ENCODE results near the gene CCDC88A. TPM values are rescaled to one million over a fixed set of nuclear protein-coding genes. Genes with fewer than 3 reads are reported as not detected.

Gene CCDC88A
- total RNA-seq, 1 donor from 2014 or later: 400 TPM

- no peak for DNase-seq
- Mint-ChIP-seq H3K36me3 (ENCODE audit: unreplicated experiment) (peaks cover 8% of the 10 kb centered on the region), H3K27ac (ENCODE audit: unreplicated experiment) (peak overlapping the region; percentile 63), H3K4me1 (ENCODE audit: low read depth, unreplicated experiment) (no peaks in the 10 kb centered on the region), H3K27me3 (ENCODE audit: unreplicated experiment) (no peaks in the 10 kb centered on the region), H3K9me3 (ENCODE audit: unreplicated experiment) (peaks cover 4% of the 10 kb centered on the region), H3K4me3 (ENCODE audit: unreplicated experiment) (no peak overlapping the region)
- no peak for TF ChIP-seq CTCF (IDR thresholded peaks at IDR 0.05; ENCODE audit: partially characterized antibody, unreplicated experiment)
These were observed 64.2 kb downstream of the CCDC88A start for GRCh38 chr2:55355451-55355850.

- H3K4me3 Mint-ChIP-seq (ENCODE audit: unreplicated experiment): no peak overlapping the region
- no peak for DNase-seq
- H3K9me3 Mint-ChIP-seq (ENCODE audit: unreplicated experiment): peaks cover 6% of the 10 kb centered on the region
- no peaks in the 10 kb centered on the region for H3K4me1 Mint-ChIP-seq (ENCODE audit: low read depth, unreplicated experiment)
- TF ChIP-seq CTCF (IDR thresholded peaks at IDR 0.05; ENCODE audit: partially characterized antibody, unreplicated experiment): no peak
- no peaks in the 10 kb centered on the region for H3K27me3 Mint-ChIP-seq (ENCODE audit: unreplicated experiment)
- no peak overlapping the region for H3K27ac Mint-ChIP-seq (ENCODE audit: unreplicated experiment)
- peaks cover 5% of the 10 kb centered on the region for H3K36me3 Mint-ChIP-seq (ENCODE audit: unreplicated experiment)
These were observed 68.0 kb downstream of the CCDC88A start for GRCh38 chr2:55351672-55352071.

GRCh38 chr2:55345064-55345463, 74.6 kb downstream of the CCDC88A start:
- no peak for TF ChIP-seq CTCF (IDR thresholded peaks at IDR 0.05; ENCODE audit: partially characterized antibody, unreplicated experiment)
- H3K36me3 Mint-ChIP-seq (ENCODE audit: unreplicated experiment): no peaks in the 10 kb centered on the region
- no peaks in the 10 kb centered on the region for H3K9me3 Mint-ChIP-seq (ENCODE audit: unreplicated experiment)
- DNase-seq: no peak
- H3K4me1 Mint-ChIP-seq (ENCODE audit: low read depth, unreplicated experiment): no peaks in the 10 kb centered on the region
- no peak overlapping the region for H3K4me3 Mint-ChIP-seq (ENCODE audit: unreplicated experiment)
- no peaks in the 10 kb centered on the region for H3K27me3 Mint-ChIP-seq (ENCODE audit: unreplicated experiment)
- H3K27ac Mint-ChIP-seq (ENCODE audit: unreplicated experiment): no peak overlapping the region

- H3K9me3 Mint-ChIP-seq (ENCODE audit: unreplicated experiment): no peaks in the 10 kb centered on the region
- no peak overlapping the region for H3K4me3 Mint-ChIP-seq (ENCODE audit: unreplicated experiment)
- no peaks in the 10 kb centered on the region for H3K27me3 Mint-ChIP-seq (ENCODE audit: unreplicated experiment)
- no peaks in the 10 kb centered on the region for H3K36me3 Mint-ChIP-seq (ENCODE audit: unreplicated experiment)
- no peak for DNase-seq
- no peaks in the 10 kb centered on the region for H3K4me1 Mint-ChIP-seq (ENCODE audit: low read depth, unreplicated experiment)
- no peak for TF ChIP-seq CTCF (IDR thresholded peaks at IDR 0.05; ENCODE audit: partially characterized antibody, unreplicated experiment)
- H3K27ac Mint-ChIP-seq (ENCODE audit: unreplicated experiment): no peak overlapping the region
These were observed 81.4 kb downstream of the CCDC88A start for GRCh38 chr2:55338268-55338667.

- TF ChIP-seq CTCF (IDR thresholded peaks at IDR 0.05; ENCODE audit: partially characterized antibody, unreplicated experiment): no peak
- H3K36me3 Mint-ChIP-seq (ENCODE audit: unreplicated experiment): no peaks in the 10 kb centered on the region
- no peak overlapping the region for H3K4me3 Mint-ChIP-seq (ENCODE audit: unreplicated experiment)
- H3K27ac Mint-ChIP-seq (ENCODE audit: unreplicated experiment): peak overlapping the region; percentile 29
- H3K9me3 Mint-ChIP-seq (ENCODE audit: unreplicated experiment): no peaks in the 10 kb centered on the region
- no peak for DNase-seq
- H3K4me1 Mint-ChIP-seq (ENCODE audit: low read depth, unreplicated experiment): no peaks in the 10 kb centered on the region
- no peaks in the 10 kb centered on the region for H3K27me3 Mint-ChIP-seq (ENCODE audit: unreplicated experiment)
These were observed 84.9 kb downstream of the CCDC88A start for GRCh38 chr2:55334728-55335127.
